Measurements from ENCODE around the gene DAPK1. TPM values are rescaled to one million over a fixed set of nuclear protein-coding genes. Genes with fewer than 3 reads are reported as not detected.

DAPK1 gene
- total and polyA plus RNA-seq, 10 of the 15 experiments (the other 5 are each of a cell fraction or from before 2014, with no cell fraction given), result 8.2 to 94.7 (median 51.6) TPM

GRCh38 chr9:87722393-87723088 lies 224.9 kb downstream of the DAPK1 start:
- H3K27me3 ChIP-seq (replicated peaks in 1 of 2; ENCODE audit: control insufficient read depth in 2 of 2, insufficient read depth in 2 of 2, low read length in 1 of 2), result peaks cover 1 to 8% of the 10 kb centered on the region in 2 experiments
- H3K79me2 ChIP-seq (ENCODE audit: control insufficient read depth, insufficient read depth, low read length), result no peaks in the 10 kb centered on the region
- ATAC-seq (peak; percentile 61), FAIRE-seq (no peak), DNase-seq (ENCODE audit: low read depth, low spot score) (no peak)
- H4K20me1 ChIP-seq (ENCODE audit: control insufficient read depth, insufficient read depth), result no peaks in the 10 kb centered on the region
- no peaks in the 10 kb centered on the region; the same call in 2 of the 3 replicates for H3K9me3 ChIP-seq (replicated peaks; ENCODE audit: control insufficient read depth, insufficient read depth, low read length)
- intact Hi-C loops (cut with micrococcal nuclease; ENCODE audit: unreplicated experiment), result no loop called here
- ChIA-PET POLR2A (no interaction called here), CTCF (no interaction called here), RAD21 (ENCODE audit: unreplicated experiment) (no interaction called here), SMC1A (ENCODE audit: uncharacterized antibody, unreplicated experiment) (no interaction called here)
- H3K4me2 ChIP-seq (ENCODE audit: control insufficient read depth, insufficient read depth), result no peak overlapping the region
- BruUV-seq (replicated peaks), result no TSS peak
- no peak overlapping the region for H3K9ac ChIP-seq (ENCODE audit: control insufficient read depth, insufficient read depth, low read length)
- H3K4me1 ChIP-seq (ENCODE audit: control insufficient read depth, insufficient read depth, low read length), result no peaks in the 10 kb centered on the region; the same call in 1 of the 2 replicates
- H3K4me3 ChIP-seq, result no peak overlapping the region
- no peak overlapping the region for H2AFZ ChIP-seq (ENCODE audit: control insufficient read depth, low read depth, low read length)
- no peak overlapping the region for H3K27ac ChIP-seq (ENCODE audit: control insufficient read depth, insufficient read depth)
- WGBS (ENCODE audit: insufficient coverage, insufficient replicate concordance, low lambda C conversion rate, missing lambda C conversion rate), result 40% methylated on average over 5 of the region's 5 CpGs
- in situ Hi-C loops (cut with MboI), result no loop called here
- H3K36me3 ChIP-seq (ENCODE audit: control insufficient read depth in 2 of 2, insufficient read depth in 2 of 2, low read length in 1 of 2), result no peaks in the 10 kb centered on the region
- TF ChIP-seq PML (IDR thresholded peaks at IDR 0.05; ENCODE audit: low read length) (no peak), IKZF2 (IDR thresholded peaks at IDR 0.05) (peak; percentile 16 to 27; a peak in 2 of 4 replicates), FOS (IDR thresholded peaks at IDR 0.05; ENCODE audit: borderline replicate concordance, extremely low read depth, insufficient read length) (no peak), E2F8 (IDR thresholded peaks at IDR 0.05; ENCODE audit: low read depth, partially characterized antibody) (no peak), MXI1 (IDR thresholded peaks at IDR 0.05; ENCODE audit: low read depth, low read length) (no peak), SUPT20H (IDR thresholded peaks at IDR 0.05; ENCODE audit: borderline replicate concordance, control insufficient read depth, low read depth, low read length) (no peak), BACH1 (IDR thresholded peaks at IDR 0.05; ENCODE audit: borderline replicate concordance) (no peak), ESRRA (IDR thresholded peaks at IDR 0.05; ENCODE audit: low read length) (no peak), ATF7 (IDR thresholded peaks at IDR 0.05; ENCODE audit: low read depth) (no peak), NFXL1 (IDR thresholded peaks at IDR 0.05; ENCODE audit: borderline replicate concordance) (no peak), ZNF687 (IDR thresholded peaks at IDR 0.05) (no peak), YY1 (IDR thresholded peaks at IDR 0.05; ENCODE audit: low read depth, low read length) (no peak), TARDBP (IDR thresholded peaks at IDR 0.05; ENCODE audit: borderline replicate concordance) (no peak), RUNX3 (IDR thresholded peaks at IDR 0.05; ENCODE audit: low read length) (peak; percentile 42; the same call in 1 of the 2 replicates), EED (IDR thresholded peaks at IDR 0.05; ENCODE audit: low read depth) (peak; percentile 37; the same call in 1 of the 2 replicates), SPI1 (IDR thresholded peaks at IDR 0.05; ENCODE audit: borderline replicate concordance, insufficient read depth, low read depth, low read length) (peak; percentile 86), JUND (IDR thresholded peaks at IDR 0.05; ENCODE audit: low read depth, low read length) (no peak), IRF3 (IDR thresholded peaks at IDR 0.05) (no peak)
